Breast epithelium (tissue), 3 donors: ENCODE measurements around the gene PADI2.

Experiments used
- POLR2A ChIP-seq: fragments of 450-650 bp; IDR thresholded peaks from one replicate; pipeline ENCODE4 v1.6.1; 2016; ENCODE audit warnings: antibody characterized with exemption, mild to moderate bottlenecking, moderate library complexity
- POLR2AphosphoS5 ChIP-seq, 3 donors: sonication (generic); formaldehyde crosslinking; IDR thresholded peaks; one replicate each; pipeline ENCODE4 v1.6.1; 2017; ENCODE audit warnings: antibody characterized with exemption in 3 of 3
- TF ChIP-seq, protein P1 (sequence below), 3 donors: fragments of 450-650 bp; IDR thresholded peaks; one replicate each; pipeline ENCODE4 v1.5.1; 2016 to 2017; ENCODE audit warnings: antibody characterized with exemption in 3 of 3, mild to moderate bottlenecking in 3 of 3, moderate library complexity in 3 of 3

DNA sequence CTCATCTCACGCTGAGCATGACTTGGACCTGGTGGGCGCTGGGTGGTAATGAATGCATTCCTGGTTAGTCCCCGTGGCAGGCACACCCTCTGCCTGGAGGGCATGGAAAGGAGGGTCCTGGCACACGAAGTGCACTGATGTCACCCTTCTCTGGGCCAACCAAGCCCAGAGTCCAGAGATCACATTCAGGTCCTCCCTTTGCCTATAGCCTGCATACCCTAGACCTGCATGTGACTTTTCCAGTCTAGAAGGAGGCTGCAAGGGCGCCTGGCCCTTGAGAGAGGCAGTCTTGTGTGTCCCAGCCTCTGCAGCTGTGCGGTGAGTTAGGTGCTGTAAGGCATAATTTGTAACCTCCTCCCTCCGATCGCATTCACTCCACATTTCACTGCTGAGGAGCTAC is 22.1 kb downstream of the PADI2 start:
- TF ChIP-seq, protein P1, sequence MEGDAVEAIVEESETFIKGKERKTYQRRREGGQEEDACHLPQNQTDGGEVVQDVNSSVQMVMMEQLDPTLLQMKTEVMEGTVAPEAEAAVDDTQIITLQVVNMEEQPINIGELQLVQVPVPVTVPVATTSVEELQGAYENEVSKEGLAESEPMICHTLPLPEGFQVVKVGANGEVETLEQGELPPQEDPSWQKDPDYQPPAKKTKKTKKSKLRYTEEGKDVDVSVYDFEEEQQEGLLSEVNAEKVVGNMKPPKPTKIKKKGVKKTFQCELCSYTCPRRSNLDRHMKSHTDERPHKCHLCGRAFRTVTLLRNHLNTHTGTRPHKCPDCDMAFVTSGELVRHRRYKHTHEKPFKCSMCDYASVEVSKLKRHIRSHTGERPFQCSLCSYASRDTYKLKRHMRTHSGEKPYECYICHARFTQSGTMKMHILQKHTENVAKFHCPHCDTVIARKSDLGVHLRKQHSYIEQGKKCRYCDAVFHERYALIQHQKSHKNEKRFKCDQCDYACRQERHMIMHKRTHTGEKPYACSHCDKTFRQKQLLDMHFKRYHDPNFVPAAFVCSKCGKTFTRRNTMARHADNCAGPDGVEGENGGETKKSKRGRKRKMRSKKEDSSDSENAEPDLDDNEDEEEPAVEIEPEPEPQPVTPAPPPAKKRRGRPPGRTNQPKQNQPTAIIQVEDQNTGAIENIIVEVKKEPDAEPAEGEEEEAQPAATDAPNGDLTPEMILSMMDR (IDR thresholded peaks at IDR 0.05), result no peak
- TF ChIP-seq POLR2A (no peak), POLR2AphosphoS5 (IDR thresholded peaks at IDR 0.05) (no peak)
